WI38 (cell line): ENCODE measurements around the gene NCKAP5L.

ENCODE experiments used
- H3K4me3 ChIP-seq: 2 replicates; pipeline ENCODE4 v1.5.1; 2011; ENCODE audit warnings: low read depth, mild to moderate bottlenecking, control low read depth, low read length
- TF ChIP-seq, protein P1 (sequence below): IDR thresholded peaks from 2 replicates; pipeline ENCODE4 v1.5.1; 2012; ENCODE audit warnings: low read depth, mild to moderate bottlenecking, control low read depth, low read length

The NCKAP5L gene

GRCh38 chr12:49792181-49792970, 35.8 kb downstream of the NCKAP5L start:
- H3K4me3 ChIP-seq = no peak overlapping the region
- TF ChIP-seq, protein P1, sequence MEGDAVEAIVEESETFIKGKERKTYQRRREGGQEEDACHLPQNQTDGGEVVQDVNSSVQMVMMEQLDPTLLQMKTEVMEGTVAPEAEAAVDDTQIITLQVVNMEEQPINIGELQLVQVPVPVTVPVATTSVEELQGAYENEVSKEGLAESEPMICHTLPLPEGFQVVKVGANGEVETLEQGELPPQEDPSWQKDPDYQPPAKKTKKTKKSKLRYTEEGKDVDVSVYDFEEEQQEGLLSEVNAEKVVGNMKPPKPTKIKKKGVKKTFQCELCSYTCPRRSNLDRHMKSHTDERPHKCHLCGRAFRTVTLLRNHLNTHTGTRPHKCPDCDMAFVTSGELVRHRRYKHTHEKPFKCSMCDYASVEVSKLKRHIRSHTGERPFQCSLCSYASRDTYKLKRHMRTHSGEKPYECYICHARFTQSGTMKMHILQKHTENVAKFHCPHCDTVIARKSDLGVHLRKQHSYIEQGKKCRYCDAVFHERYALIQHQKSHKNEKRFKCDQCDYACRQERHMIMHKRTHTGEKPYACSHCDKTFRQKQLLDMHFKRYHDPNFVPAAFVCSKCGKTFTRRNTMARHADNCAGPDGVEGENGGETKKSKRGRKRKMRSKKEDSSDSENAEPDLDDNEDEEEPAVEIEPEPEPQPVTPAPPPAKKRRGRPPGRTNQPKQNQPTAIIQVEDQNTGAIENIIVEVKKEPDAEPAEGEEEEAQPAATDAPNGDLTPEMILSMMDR = no peak

DNA sequence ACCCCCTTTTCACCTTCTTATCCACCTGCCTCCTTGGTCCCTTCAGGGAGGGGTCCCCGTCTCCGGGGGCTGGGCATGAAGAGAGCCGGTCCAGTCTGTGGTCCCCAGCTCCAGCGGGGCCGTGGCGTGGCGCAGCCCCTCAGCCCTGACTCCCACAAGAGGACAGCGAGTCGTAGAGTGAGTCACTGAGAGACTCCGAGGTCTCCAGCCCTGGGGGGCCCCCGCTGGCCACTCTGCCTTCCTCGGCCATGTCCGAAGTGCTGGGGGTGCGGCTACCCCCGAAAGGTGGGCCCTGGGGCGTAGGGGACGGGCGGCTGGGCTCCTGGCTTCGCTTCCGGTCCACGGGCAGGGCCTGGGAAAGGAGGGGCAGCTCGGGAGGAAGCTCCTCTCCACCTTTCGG, 36.5 kb downstream of the NCKAP5L start:
- TF ChIP-seq, protein P1 = no peak
- no peak overlapping the region for H3K4me3 ChIP-seq

GRCh38 chr12:49790741-49791555, 37.3 kb downstream of the NCKAP5L start:
- TF ChIP-seq, protein P1 = no peak
- no peak overlapping the region for H3K4me3 ChIP-seq

DNA sequence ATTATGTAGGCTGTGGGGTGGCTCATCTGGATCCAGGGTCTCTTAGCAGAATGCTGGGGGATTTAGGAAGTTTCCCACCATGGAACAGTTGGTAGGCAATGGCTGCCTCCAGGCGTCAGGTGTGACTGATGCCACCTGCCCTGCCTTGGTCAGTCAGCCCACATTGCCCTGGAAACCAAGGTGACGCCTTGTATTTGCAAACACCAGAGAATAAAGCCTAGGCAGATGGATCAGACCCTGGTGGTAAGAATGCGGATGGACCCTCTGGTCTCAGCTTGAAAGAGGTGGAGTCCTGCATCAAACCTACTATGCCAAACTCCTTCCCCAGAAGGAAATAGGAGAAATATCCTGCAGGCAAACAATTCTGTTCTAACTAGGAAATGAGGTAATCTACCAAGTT, 38.2 kb downstream of the NCKAP5L start:
- no peak overlapping the region for H3K4me3 ChIP-seq
- TF ChIP-seq, protein P1 = no peak

DNA sequence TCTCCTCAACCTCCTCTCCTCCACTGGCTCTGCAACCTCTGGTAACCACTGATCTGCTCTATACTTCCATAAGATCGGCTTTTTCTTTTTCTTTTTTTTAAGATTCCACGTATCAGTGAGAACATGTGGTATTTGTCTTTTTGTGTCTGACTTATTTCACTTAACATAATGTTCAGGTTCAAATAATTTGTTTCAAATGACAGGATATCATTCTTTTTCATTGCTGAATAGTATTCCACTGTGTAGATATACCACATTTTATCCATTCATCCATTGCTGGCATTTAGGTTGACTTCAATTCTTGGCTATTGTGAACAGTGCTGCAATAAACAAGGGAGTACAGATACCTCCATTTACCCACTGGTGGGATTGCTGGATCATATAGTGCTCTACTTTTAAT, 40.5 kb downstream of the NCKAP5L start:
- no peak overlapping the region for H3K4me3 ChIP-seq
- TF ChIP-seq, protein P1 = no peak

DNA sequence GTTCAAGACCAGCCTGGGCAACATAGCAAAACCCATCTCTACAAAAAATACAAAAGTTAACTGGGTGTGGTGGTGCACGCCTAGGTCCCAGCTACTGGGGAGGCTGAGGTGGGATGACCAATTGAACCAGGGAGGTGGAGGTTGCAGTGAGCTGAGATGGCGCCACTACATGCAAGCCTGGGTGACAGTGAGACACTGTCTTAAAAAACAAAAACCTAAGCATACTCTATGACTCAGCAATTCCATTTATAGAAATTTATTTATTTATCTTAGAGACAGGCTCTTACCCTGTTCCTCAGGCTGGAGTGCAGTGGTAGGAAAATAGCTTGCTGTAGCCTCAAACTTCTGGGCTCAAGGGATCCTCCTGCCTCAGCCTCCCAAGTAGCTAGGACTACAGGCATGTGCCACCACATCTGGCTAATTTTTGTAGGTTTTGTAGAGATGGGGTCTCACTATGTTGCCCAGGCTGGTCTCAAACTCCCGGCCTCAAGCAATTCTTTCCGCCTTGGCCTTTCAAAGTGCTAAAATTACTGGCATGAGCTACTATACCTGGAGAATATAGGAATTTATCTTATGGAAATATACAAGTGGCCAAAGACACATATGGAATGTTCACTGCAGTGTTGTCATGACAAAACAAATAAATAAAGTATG, 43.3 kb downstream of the NCKAP5L start:
- TF ChIP-seq, protein P1 = no peak

More for the DNA sequence above, 43.3 kb downstream of the NCKAP5L start:
- H3K4me3 ChIP-seq = no peak overlapping the region
